Measurements from ENCODE around the gene VWA8.
"Not testable (repeated sequence)": the region's sequence is repeated elsewhere in the genome, so short reads cannot be mapped to it uniquely, and the experiment has no call there.

Gene VWA8

GRCh38 chr13:41802043-41802683 is 158.7 kb downstream of the VWA8 start:
- DNase-seq = no peak

GRCh38 chr13:41791056-41791455 is 169.9 kb downstream of the VWA8 start:
- DNase-seq = no peak

GRCh38 chr13:41788552-41788951 is 172.4 kb downstream of the VWA8 start:
- peak; percentile 88 to 91 for DNase-seq

- DNase-seq = no peak
Measured at GRCh38 chr13:41785402-41786172, 175.3 kb downstream of the VWA8 start.

- no peak for DNase-seq
Measured at GRCh38 chr13:41782086-41782485, 178.8 kb downstream of the VWA8 start.

GRCh38 chr13:41780715-41781706 is 179.9 kb downstream of the VWA8 start:
- peak; percentile 64 to 65 for DNase-seq

GRCh38 chr13:41775251-41775650 is 185.7 kb downstream of the VWA8 start:
- no peak for DNase-seq

GRCh38 chr13:41774605-41775218 is 186.2 kb downstream of the VWA8 start:
- DNase-seq = no peak

GRCh38 chr13:41767801-41768200 is 193.1 kb downstream of the VWA8 start:
- no peak for DNase-seq

GRCh38 chr13:41766439-41766838 is 194.5 kb downstream of the VWA8 start:
- DNase-seq = no peak

- no peak for DNase-seq
Measured at GRCh38 chr13:41765813-41766212, 195.1 kb downstream of the VWA8 start.

GRCh38 chr13:41765020-41765419 is 195.9 kb downstream of the VWA8 start:
- no peak for DNase-seq

- DNase-seq = no peak
Measured at GRCh38 chr13:41764558-41764957, 196.4 kb downstream of the VWA8 start.

- DNase-seq = no peak
Measured at GRCh38 chr13:41763782-41764181, 197.1 kb downstream of the VWA8 start.

- DNase-seq = no peak
Measured at GRCh38 chr13:41762796-41763195, 198.1 kb downstream of the VWA8 start.

- DNase-seq = peak; percentile 54 to 56
Measured at GRCh38 chr13:41756198-41756880, 204.6 kb downstream of the VWA8 start.

GRCh38 chr13:41751734-41752445 is 209.0 kb downstream of the VWA8 start:
- no peak for DNase-seq

GRCh38 chr13:41751277-41751676 is 209.6 kb downstream of the VWA8 start:
- no peak for DNase-seq

GRCh38 chr13:41746259-41746658 is 214.7 kb downstream of the VWA8 start:
- DNase-seq = no peak

- not testable (repeated sequence) for DNase-seq
Measured at GRCh38 chr13:41745496-41745895, 215.4 kb downstream of the VWA8 start.

- DNase-seq = no peak
Measured at GRCh38 chr13:41742917-41743552, 217.9 kb downstream of the VWA8 start.

Data from Kasumi-1 (cell line).